GM18951 (cell line): Measurements from ENCODE around the gene CYTH1.

Source experiments
- POLR2A ChIP-seq: IDR thresholded peaks from 4 replicates; pipeline ENCODE4 v1.6.1; 2011; ENCODE audit warnings: mild to moderate bottlenecking; ENCODE audit not compliant: insufficient read length, insufficient read depth; ENCODE audit errors: extremely low read depth
- in situ Hi-C: fragments of 300-500 bp; cut with MboI; formaldehyde crosslinking; loops from one replicate; pipeline ENCODE4 v1.12.0; 2022; ENCODE audit warnings: low sequenced_read_pairs, mixed read lengths, inconsistent platforms; ENCODE audit not compliant: unreplicated experiment

Gene CYTH1, protein sequence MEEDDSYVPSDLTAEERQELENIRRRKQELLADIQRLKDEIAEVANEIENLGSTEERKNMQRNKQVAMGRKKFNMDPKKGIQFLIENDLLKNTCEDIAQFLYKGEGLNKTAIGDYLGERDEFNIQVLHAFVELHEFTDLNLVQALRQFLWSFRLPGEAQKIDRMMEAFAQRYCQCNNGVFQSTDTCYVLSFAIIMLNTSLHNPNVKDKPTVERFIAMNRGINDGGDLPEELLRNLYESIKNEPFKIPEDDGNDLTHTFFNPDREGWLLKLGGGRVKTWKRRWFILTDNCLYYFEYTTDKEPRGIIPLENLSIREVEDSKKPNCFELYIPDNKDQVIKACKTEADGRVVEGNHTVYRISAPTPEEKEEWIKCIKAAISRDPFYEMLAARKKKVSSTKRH

DNA sequence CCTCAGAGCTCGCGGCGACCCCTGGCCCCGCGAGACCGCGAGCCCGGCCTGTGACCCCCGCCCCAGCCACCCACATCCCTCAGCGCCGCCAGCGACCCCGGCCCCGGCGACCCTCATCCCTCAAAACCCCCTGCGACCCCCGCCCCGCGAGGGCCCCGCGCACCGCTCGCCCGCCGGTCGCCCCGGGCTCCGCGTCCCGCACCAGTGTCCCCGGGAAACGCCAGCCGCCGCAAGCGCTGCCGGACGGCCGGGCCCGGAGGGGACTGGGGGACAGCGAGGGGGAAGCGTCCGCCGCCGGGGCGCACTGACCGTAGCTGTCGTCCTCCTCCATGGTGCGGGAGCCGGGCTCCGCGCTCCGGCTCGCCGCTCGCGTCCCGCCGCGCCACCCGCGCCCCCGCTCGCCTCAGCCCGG is at the start of gene CYTH1:
Gene CYTH1, minus strand, starts transcription at position 381 of the 412 bp plus-strand sequence. Its CDS starts 50 bp downstream, at position 331.
- TF ChIP-seq POLR2A, result peak; percentile 60

DNA sequence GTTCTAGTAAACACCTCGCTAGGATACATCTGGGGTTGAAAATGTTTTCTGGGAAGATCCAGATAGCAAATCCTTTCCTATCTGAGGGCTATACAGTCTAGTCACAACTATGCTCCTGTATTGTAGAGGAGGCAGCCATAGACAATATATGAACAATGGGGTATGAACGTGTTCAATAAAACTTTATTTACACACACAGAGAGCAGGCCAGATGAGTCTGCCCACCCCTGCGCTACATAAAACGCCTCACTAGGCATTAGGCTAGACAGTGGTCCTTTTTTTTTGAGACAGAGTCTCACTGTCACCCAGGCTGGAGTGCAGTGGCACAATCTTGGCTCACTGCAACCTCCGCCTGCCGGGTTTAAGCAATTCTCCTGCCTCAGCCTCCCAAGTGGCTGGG is 47.4 kb upstream of the CYTH1 start:
- no peak for TF ChIP-seq POLR2A
- in situ Hi-C loops, result no loop called here

More for the DNA sequence above, at the start of gene CYTH1:
- in situ Hi-C loops, result no loop called here

DNA sequence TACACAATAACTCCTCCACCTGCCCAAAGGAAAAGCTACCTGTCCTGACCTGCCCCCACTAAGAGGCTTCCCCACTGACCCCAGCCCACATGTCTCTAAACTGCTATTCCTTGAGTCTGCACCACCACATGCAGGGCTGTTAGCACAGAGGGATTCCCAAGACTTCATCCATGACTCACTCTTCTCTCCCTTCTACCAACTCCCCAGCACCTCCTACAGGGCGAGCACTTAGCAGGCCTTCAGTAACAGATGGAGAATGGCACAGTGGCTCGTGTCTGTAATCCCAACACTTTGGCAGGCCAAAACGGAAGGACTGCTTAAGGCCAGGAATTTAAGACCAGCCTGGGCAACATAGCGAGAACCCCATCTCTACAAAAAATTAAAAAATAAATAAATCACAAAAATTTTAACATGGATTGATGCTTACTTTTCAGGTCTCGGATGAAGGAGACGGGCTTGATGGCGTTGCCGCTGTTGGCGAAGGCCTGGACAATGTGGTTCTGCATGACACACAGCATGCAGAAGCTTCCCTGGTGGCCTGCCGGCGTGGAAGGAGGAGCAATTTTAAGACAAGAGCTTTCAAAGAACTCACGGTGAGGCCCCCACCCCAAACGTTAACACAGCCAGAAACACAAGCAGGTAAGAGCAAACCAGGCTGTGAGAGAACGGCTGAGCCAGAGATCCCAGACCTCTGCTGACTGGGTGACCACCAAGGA is 46.6 kb upstream of the CYTH1 start:
- no peak for TF ChIP-seq POLR2A
- in situ Hi-C loops, result no loop called here

DNA sequence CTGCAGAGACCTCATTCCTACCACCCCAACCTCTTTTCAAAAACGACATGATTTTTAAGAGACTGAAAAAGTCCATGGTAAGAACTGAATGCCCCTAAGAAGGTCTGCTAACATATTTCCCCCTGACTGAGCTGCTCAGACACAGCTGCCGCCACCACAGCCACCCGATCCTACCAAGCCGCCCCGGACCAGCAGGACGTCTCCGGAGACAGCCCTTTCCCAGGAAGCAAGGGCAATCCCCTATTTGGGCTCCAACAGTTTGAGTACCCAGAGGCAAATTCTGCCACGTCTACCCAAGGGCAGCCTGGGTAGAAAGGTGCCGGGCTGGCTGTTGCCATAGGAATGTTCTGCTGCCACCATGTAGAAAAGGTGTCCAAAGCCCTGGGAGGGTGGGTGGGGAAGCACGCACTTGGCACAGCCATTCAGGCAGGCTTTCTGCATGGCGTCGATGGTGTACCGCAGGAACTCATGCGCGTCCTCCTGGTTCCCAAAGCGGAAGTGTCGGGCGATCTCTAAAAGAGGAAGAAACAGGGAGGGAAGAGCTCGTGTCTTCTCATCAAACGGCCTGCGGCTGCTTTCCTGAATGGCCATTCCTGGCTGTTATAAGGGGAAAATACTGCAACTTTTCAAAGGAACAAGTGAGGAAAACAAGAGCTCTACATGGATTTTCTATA is 44.9 kb upstream of the CYTH1 start:
- in situ Hi-C loops, result no loop called here
- no peak for TF ChIP-seq POLR2A

DNA sequence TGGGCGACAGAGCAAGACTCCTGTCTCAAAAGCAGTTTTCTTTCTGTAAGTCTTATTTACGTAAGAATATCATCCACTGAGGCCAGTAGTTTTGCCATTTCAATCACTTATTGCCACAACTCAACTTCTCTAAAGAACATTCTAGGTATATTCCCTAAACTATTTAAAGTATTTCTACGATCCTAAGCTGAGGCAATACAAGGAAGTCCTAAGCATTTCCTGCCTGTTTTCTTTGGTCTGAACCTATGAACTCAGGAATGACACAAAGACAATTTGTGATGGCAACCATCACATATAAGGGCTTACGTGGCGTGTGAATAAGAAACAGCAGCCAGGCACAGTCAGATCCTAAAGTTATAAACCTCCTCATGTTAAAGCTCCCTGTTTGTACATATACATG is 44.3 kb upstream of the CYTH1 start:
- no peak for TF ChIP-seq POLR2A
- in situ Hi-C loops, result no loop called here

DNA sequence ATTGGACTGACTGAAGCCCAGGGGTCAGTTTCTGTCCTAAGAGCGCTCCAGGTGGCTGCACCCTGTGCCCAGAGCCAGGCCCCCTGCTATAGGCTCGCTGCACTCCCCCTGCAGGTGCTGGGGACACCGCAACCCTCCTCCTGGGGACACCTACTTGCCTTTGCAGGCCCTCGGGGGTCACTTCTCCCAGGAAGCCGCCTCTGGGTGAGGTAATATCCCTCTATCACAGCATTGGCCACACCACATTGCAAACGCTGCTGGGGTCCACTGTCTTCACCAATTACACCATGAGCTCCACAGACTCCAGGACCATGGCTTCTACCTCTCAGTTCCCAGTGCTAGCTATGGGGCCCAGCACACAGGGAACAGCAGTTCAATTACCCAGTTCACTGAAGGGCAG is 43.6 kb upstream of the CYTH1 start:
- TF ChIP-seq POLR2A, result no peak
- in situ Hi-C loops, result no loop called here

DNA sequence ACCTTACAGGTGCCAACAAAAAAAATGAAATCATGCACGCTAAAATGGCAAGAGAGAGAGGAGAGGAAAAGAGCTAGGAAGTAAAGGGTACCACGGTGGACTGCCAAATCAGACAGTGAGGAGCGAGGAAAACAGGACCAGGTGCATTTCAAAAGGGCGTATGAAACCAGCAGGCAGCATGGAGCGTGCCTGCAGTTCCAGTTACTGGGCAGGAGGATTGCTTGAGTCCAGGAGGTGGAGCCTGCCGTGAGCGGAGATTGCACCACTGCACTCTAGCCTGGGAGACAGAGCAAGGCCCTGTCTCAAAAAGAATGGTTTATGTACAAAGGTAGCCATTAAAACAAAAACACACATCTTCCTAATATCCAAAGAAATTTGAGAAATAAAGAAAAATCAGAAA is 42.2 kb upstream of the CYTH1 start:
- no peak for TF ChIP-seq POLR2A
- in situ Hi-C loops, result loop anchor here (25.0 kb wide), 1 partner anchor 312 kb away; no protein-coding TSS in a partner anchor

DNA sequence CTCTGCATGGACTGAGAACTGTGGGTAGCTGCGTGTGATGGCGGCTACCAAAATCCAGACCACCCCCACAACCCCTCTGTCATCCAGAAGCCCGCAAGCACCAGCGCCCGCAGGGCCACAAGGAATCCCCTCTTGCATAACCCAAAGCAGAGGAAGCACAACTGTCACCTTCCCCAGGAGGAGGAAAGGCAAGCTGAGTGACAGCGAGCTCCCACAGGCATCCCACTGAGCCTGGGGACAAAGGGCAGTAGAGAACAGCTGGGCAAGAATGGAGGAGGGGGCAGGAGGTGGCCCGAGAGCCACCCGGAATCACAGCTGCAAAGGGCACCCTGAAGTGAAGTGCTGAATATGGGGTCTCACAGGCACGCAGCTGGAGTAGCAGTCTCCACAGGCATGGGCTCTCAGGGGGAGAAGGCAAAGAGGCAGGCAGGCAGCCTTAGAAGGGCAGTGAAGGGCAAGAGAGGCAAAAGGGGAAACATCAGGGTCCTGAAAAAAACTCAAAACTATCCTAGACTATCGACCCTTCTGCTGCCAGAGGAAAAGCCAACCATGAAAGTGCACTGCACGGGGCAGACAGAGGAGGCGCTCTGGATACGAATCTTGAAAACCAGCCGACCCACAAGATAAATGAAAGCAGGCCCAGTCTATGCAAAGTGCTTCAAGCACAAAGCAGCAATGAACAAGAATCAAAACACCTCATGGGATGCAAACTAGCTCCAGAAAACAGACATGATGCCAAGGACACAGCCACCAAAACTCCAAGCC is 41.4 kb upstream of the CYTH1 start:
- no peak for TF ChIP-seq POLR2A
- in situ Hi-C loops, result loop anchor here (25.0 kb wide), 1 partner anchor 311 kb away; no protein-coding TSS in a partner anchor

DNA sequence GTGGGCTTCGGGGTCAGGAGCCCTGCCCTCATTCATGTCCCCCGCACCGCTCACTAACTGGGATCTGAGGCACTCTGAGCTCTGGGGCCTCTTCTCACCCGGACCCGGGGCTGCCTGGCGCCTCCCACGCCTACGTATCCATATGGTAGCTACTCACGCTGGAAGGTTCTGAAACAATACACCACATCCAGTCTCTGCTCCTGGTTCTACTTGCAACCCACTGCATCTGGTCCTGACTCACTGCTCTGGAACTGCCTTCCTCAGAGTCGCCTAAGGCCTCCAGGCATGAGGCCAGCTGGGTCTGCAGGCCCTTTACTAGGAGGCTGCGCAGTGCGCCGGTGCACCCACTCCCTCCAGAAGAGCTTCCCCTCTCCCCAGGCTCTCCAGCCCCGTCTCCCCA is 40.5 kb upstream of the CYTH1 start:
- in situ Hi-C loops, result loop anchor here (25.0 kb wide), 1 partner anchor 310 kb away; no protein-coding TSS in a partner anchor
- TF ChIP-seq POLR2A, result no peak

DNA sequence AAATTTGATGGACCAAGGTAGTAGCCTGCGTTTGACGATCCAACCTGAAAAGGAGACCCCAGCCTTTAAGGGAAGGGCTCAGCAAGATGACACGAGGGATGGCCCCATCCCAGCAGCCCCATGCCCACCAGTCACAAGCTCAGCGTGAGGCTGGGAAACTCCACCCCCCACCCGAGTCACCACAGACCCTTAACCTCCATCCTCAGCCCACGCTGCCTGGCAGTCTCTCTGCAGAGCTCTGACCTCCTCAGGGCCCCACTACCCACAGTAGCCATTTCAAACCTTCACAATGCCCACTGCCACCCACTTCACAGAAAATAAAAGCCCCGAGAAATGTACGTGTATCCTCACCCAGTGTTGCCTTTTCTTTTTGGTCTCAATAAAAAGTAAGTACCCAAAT is 39.9 kb upstream of the CYTH1 start:
- in situ Hi-C loops, result loop anchor here (25.0 kb wide), 1 partner anchor 310 kb away; no protein-coding TSS in a partner anchor
- no peak for TF ChIP-seq POLR2A

DNA sequence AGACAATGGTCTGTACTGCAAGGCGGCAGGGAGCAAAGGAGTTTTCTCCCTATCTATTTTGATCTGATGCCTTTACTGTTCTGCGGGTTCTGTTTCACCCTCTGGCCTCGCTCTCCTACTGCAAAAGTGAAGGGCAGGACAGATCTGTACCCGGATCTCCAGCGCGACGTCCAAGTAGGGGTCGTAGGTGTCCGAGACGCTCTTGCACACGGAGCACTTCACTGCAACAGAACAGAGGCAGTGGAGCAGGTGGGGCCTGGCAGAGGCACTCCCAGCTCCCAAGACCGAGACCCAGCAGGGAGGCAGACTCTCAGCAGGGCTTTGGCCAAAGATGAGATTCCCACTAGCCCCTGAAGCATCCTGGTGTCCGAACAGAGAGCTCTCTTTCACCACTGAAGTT is 38.8 kb upstream of the CYTH1 start:
- TF ChIP-seq POLR2A, result no peak
- in situ Hi-C loops, result loop anchor here (25.0 kb wide), 1 partner anchor 309 kb away; no protein-coding TSS in a partner anchor
